Left lung (tissue), 10 donors: ENCODE measurements around the gene PAK4. TPM values are rescaled to one million over a fixed set of nuclear protein-coding genes. Genes with fewer than 3 reads are reported as not detected.

Experiments
- ATAC-seq: fragments of 200-7000 bp; cut with Tn5 transposase; one replicate; pipeline ENCODE4 v1.9.1; 2020; ENCODE audit warnings: moderate library complexity
- DNase-seq, 4 donors: peaks; one replicate each; pipeline ENCODE4 v3.0.0-alpha.2; 2013 to 2020
- H3K27ac ChIP-seq, 2 donors: fragments of 200-600 bp; sonication (generic) in 1 of 2; one replicate each; pipeline versions ENCODE4 v1.5.0 to v1.8.0; 2020 to 2021
- H3K27me3 ChIP-seq, 2 donors: fragments of 200-600 bp; sonication (generic) in 1 of 2; one replicate each; pipeline versions ENCODE4 v1.5.0 to v1.8.0; 2020 to 2021
- H3K36me3 ChIP-seq, 2 donors: fragments of 200-600 bp; sonication (generic) in 1 of 2; one replicate each; pipeline versions ENCODE4 v1.5.0 to v1.8.0; 2020 to 2021
- H3K4me1 ChIP-seq, 2 donors: fragments of 200-600 bp; one replicate each; pipeline ENCODE4 v1.8.0; 2021
- H3K4me3 ChIP-seq, 2 donors: fragments of 200-600 bp; sonication (generic) in 1 of 2; one replicate each; pipeline versions ENCODE4 v1.5.0 to v1.8.0; 2020 to 2021; ENCODE audit warnings: mild to moderate bottlenecking in 1 of 2
- H3K9me3 ChIP-seq, 2 donors: fragments of 200-600 bp; sonication (generic) in 1 of 2; one replicate each; pipeline versions ENCODE4 v1.5.0 to v1.8.0; 2020 to 2021
- intact Hi-C, 2 donors: fragments of 100-400 bp; cut with DNase I; formaldehyde crosslinking; loops; one replicate each; pipeline versions ENCODE4 v1.11.2 to v1.14.2; 2022
- polyA plus RNA-seq, 6 donors: library from polyadenylated mRNA; unstranded; fragments of 120-200 nt; gene quantifications; one replicate each; pipeline ENCODE4 v1.2.1, GENCODE V29; 2013; ENCODE audit not compliant: insufficient read length in 6 of 6
- total RNA-seq, 2 donors: library from RNA; stranded (reverse); fragmentation: NEBNext Ultra II Directional; extraction: Animal tissue kit (Norgen Biotek cat#: 25700); gene quantifications; one replicate each; pipeline ENCODE4 v1.2.1, GENCODE V29; 2021
- TF ChIP-seq, protein P1 (sequence below), 2 donors: fragments of 200-600 bp; sonication (generic) in 1 of 2; IDR thresholded peaks; one replicate each; pipeline versions ENCODE4 v1.5.0 to v1.8.0; 2021; ENCODE audit warnings: antibody characterized with exemption in 2 of 2
- donor health status: DM: no; HTN: yes; CAD: no.
- donor health status: DM: no; HTN: no; CAD: no.

PAK4 gene
- total and polyA plus RNA-seq, 8 donors: 40.9 to 62.3 (median 50.0) TPM

DNA sequence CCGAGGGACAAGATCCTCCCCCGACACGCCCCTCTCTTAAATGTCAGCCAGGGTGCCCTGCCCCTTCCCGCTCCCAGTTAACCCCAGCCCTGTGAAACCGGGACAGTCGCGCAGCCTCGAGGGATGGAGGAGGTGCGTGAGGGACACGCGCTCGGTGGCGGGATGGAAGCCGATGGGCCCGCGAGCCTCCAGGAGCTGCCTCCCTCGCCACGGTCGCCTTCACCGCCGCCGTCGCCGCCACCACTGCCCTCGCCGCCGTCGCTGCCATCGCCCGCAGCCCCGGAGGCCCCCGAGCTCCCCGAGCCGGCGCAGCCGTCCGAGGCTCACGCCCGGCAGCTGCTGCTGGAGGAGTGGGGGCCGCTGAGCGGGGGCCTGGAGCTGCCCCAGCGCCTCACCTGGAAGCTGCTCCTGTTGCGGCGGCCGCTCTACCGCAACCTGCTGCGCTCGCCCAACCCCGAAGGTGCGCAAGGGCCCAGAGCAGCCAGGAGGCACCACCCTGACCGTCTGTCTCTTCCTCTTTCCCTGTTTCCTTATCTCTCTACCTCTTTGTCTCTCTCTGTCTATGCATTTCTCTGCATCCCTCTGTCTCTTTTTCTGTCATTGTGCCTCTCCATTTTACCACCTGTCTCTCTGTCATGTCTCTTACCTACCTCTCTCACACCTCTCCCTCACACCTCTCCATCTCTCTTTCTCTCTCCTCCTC, 71.4 kb downstream of the PAK4 start, which contains the start of gene NCCRP1:
Gene NCCRP1 (plus strand): TSS at position 105 of the 703 bp plus-strand sequence. CDS start 19 bp downstream, at position 124.
- ATAC-seq: no peak

DNA sequence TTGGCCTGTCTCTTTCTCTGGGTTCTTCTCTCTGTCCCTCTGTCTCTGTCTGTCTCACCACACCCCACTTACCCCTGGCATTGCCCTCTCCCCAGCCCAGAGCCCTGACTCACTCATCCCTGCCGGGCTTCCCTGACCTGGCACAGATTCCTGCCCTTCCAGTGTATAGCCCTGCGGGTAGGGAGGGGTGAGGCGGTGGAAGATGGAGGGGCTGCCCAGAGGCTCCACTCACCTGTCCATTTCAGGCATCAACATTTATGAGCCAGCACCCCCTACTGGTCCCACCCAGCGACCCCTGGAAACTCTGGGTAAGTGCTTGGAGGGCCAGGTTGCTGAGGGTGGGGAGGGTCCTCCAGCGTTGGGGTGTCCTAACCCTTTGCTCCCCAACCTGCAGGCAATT, 72.2 kb downstream of the PAK4 start:
- intact Hi-C loops: no loop called here
- DNase-seq: no peak
- Histone ChIP-seq H3K27ac (no peak overlapping the region), H3K9me3 (no peaks in the 10 kb centered on the region), H3K36me3 (no peaks in the 10 kb centered on the region), H3K27me3 (peaks cover 24 to 95% of the 10 kb centered on the region in 2 donors), H3K4me3 (no peak overlapping the region), H3K4me1 (peaks cover 0 to 5% of the 10 kb centered on the region in 2 donors)
- ATAC-seq: no peak
- TF ChIP-seq, protein P1, sequence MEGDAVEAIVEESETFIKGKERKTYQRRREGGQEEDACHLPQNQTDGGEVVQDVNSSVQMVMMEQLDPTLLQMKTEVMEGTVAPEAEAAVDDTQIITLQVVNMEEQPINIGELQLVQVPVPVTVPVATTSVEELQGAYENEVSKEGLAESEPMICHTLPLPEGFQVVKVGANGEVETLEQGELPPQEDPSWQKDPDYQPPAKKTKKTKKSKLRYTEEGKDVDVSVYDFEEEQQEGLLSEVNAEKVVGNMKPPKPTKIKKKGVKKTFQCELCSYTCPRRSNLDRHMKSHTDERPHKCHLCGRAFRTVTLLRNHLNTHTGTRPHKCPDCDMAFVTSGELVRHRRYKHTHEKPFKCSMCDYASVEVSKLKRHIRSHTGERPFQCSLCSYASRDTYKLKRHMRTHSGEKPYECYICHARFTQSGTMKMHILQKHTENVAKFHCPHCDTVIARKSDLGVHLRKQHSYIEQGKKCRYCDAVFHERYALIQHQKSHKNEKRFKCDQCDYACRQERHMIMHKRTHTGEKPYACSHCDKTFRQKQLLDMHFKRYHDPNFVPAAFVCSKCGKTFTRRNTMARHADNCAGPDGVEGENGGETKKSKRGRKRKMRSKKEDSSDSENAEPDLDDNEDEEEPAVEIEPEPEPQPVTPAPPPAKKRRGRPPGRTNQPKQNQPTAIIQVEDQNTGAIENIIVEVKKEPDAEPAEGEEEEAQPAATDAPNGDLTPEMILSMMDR (IDR thresholded peaks at IDR 0.05): no peak

More for the DNA sequence above, 71.4 kb downstream of the PAK4 start, which contains the start of gene NCCRP1:
- no peaks in the 10 kb centered on the region for H3K9me3 ChIP-seq
- H3K27ac ChIP-seq: no peak within 1 kb of the TSS
- DNase-seq: no peak
- H3K27me3 ChIP-seq: peaks cover 24 to 87% of the 10 kb centered on the region in 2 donors
- H3K4me1 ChIP-seq: peaks cover 0 to 5% of the 10 kb centered on the region in 2 donors
- intact Hi-C loops: no loop called here
- TF ChIP-seq, protein P1 (IDR thresholded peaks at IDR 0.05): no peak
- no peak within 1 kb of the TSS for H3K4me3 ChIP-seq
- H3K36me3 ChIP-seq: no peaks in the 10 kb centered on the region

DNA sequence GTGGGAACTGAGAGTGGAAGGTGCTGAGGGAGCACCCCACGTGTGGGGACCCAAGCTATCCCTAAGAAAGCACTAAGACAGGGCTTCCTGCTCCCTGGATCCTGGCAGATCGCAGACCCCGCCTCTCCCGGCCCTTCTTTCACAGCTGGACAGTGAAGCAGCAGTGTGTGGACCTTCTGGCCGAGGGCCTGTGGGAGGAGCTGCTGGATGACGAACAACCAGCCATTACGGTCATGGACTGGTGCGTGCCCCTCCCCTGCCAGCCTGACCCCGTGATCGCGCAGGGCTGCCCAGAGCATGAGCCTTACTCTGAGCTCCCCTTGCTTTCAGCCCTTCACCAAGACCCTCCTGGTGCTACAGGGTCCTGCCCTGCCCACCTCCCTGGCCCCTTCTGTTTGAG, 73.4 kb downstream of the PAK4 start:
- TF ChIP-seq, protein P1 (IDR thresholded peaks at IDR 0.05): no peak
- Histone ChIP-seq H3K9me3 (no peaks in the 10 kb centered on the region), H3K27me3 (peaks cover 31 to 100% of the 10 kb centered on the region in 2 donors), H3K27ac (no peak overlapping the region), H3K36me3 (no peaks in the 10 kb centered on the region), H3K4me3 (no peak overlapping the region), H3K4me1 (peaks cover 0 to 5% of the 10 kb centered on the region in 2 donors)
- peak; percentile 41 for ATAC-seq
- intact Hi-C loops: no loop called here
- DNase-seq: peak in 1 of 4 donors; percentile 62

DNA sequence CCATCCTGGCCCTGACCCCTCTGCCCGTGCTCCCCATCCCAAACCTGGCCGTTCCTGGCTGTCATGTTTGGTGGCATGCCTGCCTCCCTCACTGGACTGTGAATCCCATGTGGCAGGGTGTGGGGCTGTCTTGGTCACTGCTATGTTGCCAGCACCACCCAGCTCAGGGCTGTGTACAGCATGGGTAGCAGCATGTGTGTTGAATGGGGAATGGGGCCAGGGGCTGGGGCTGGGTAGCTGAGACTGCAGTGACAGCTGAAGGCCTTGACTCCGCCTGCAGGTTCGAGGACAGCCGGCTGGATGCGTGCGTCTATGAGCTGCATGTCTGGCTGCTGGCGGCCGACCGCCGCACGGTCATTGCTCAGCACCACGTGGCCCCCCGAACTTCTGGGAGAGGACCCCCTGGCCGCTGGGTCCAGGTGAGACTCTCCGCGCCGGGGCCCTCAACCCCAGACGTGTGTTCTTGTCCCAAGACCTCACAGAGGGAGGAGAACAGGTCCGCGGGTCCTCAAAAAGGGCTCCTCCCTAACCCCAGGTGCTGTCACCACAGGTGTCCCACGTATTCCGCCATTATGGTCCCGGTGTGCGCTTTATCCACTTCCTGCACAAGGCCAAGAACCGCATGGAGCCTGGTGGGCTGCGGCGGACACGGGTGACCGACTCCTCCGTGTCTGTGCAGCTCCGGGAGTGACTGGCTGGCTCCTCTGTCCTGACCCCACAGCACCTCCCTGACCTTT, 74.6 kb downstream of the PAK4 start:
- H3K4me3 ChIP-seq: no peak overlapping the region
- intact Hi-C loops: no loop called here
- H3K27ac ChIP-seq: no peak overlapping the region
- no peaks in the 10 kb centered on the region for H3K9me3 ChIP-seq
- peaks cover 38 to 99% of the 10 kb centered on the region in 2 donors for H3K27me3 ChIP-seq
- H3K4me1 ChIP-seq: peaks cover 0 to 5% of the 10 kb centered on the region in 2 donors
- TF ChIP-seq, protein P1 (IDR thresholded peaks at IDR 0.05): no peak
- ATAC-seq (no peak), DNase-seq (no peak)
- no peaks in the 10 kb centered on the region for H3K36me3 ChIP-seq

DNA sequence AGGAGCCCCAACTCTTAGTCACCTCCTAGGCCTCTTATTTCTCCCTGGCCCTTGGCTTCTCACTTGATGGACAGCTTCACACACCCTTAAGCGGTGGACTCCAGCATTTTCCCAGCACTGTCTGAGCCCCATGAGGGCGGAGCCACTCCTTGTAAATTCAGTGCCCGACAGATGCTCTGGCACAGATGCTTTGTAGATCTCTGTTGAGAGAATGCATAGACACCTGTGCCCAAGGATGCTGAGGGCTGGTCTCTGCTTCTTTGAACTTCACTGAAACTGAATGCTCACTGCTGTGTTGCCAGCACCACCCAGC, 75.2 kb downstream of the PAK4 start:
- DNase-seq (no peak), ATAC-seq (no peak)
- H3K27me3 ChIP-seq: peaks cover 37 to 98% of the 10 kb centered on the region in 2 donors
- H3K9me3 ChIP-seq: no peaks in the 10 kb centered on the region
- no peak overlapping the region for H3K4me3 ChIP-seq
- intact Hi-C loops: no loop called here
- peaks cover 0 to 5% of the 10 kb centered on the region in 2 donors for H3K4me1 ChIP-seq
- H3K36me3 ChIP-seq: no peaks in the 10 kb centered on the region
- no peak overlapping the region for H3K27ac ChIP-seq
- TF ChIP-seq, protein P1 (IDR thresholded peaks at IDR 0.05): no peak
